Medulla oblongata (tissue), 1 donor: ENCODE measurements around the gene SLC12A7.
"Not testable (repeated sequence)": the region's sequence is repeated elsewhere in the genome, so short reads cannot be mapped to it uniquely, and the experiment has no call there.

Experiments used
- DNase-seq: peaks from one replicate; pipeline ENCODE4 v3.0.0-alpha.2; 2015; ENCODE audit errors: extremely low spot score

Gene SLC12A7

GRCh38 chr5:1007681-1008450 lies 104.0 kb downstream of the SLC12A7 start:
- no peak for DNase-seq

- DNase-seq, result no peak
Measured at GRCh38 chr5:1007221-1007680, 104.6 kb downstream of the SLC12A7 start.

- DNase-seq, result no peak
Measured at GRCh38 chr5:1006656-1007071, 105.2 kb downstream of the SLC12A7 start.

GRCh38 chr5:1005904-1006655 lies 105.8 kb downstream of the SLC12A7 start:
- no peak for DNase-seq

- no peak for DNase-seq
Measured at GRCh38 chr5:1005249-1005851, 106.5 kb downstream of the SLC12A7 start.

- DNase-seq, result peak; percentile 36
Measured at GRCh38 chr5:1004461-1005248, 107.2 kb downstream of the SLC12A7 start.

- DNase-seq, result no peak
Measured at GRCh38 chr5:1003296-1003937, 108.4 kb downstream of the SLC12A7 start.

- DNase-seq, result no peak
Measured at GRCh38 chr5:1002836-1003235, 109.0 kb downstream of the SLC12A7 start.

- DNase-seq, result no peak
Measured at GRCh38 chr5:1002271-1002546, 109.7 kb downstream of the SLC12A7 start.

- DNase-seq, result no peak
Measured at GRCh38 chr5:1001406-1002270, 110.2 kb downstream of the SLC12A7 start.

- DNase-seq, result not testable (repeated sequence)
Measured at GRCh38 chr5:1000831-1001230, 111.0 kb downstream of the SLC12A7 start.
